Loucy (cell line): Measurements from ENCODE around the gene IGF2BP3.

ENCODE experiments used
- H2AFZ ChIP-seq: fragments of 200-600 bp; sonication (generic); 2 replicates; pipeline ENCODE4 v1.6.0; 2016; ENCODE audit warnings: antibody characterized with exemption, mild to moderate bottlenecking, low read length, moderate library complexity
- H3F3A ChIP-seq: fragments of 200-600 bp; 2 replicates; pipeline ENCODE4 v1.6.0; 2016; ENCODE audit warnings: antibody characterized with exemption, low read depth, mild to moderate bottlenecking
- H3K27me3 ChIP-seq: fragments of 200-600 bp; sonication (generic); 2 replicates; pipeline ENCODE4 v1.6.1; 2014; ENCODE audit warnings: low read length, mild to moderate bottlenecking; ENCODE audit not compliant: insufficient read depth, poor library complexity, severe bottlenecking
- H3K36me3 ChIP-seq: fragments of 200-600 bp; sonication (generic); 2 replicates; pipeline ENCODE4 v1.6.1; 2016; ENCODE audit warnings: low read length; ENCODE audit not compliant: insufficient read depth
- H3K4me1 ChIP-seq: fragments of 200-600 bp; sonication (generic); 2 replicates; pipeline ENCODE4 v1.5.1; 2014; ENCODE audit warnings: low read length, mild to moderate bottlenecking; ENCODE audit not compliant: insufficient read depth, poor library complexity, severe bottlenecking
- H3K4me2 ChIP-seq: fragments of 200-600 bp; sonication (generic); 2 replicates; pipeline ENCODE4 v1.6.0; 2014; ENCODE audit warnings: antibody characterized with exemption, low read length, low read depth, mild to moderate bottlenecking; ENCODE audit not compliant: poor library complexity, severe bottlenecking
- H3K4me3 ChIP-seq: fragments of 200-600 bp; sonication (generic); 2 replicates; pipeline ENCODE4 v1.5.1; 2014; ENCODE audit warnings: low read length, mild to moderate bottlenecking, mixed read lengths; ENCODE audit not compliant: poor library complexity, severe bottlenecking
- H3K79me2 ChIP-seq: fragments of 200-600 bp; sonication (generic); 2 replicates; pipeline ENCODE4 v1.6.1; 2014; ENCODE audit warnings: low read length; ENCODE audit not compliant: insufficient read depth
- H3K9ac ChIP-seq: fragments of 200-600 bp; sonication (generic); 2 replicates; pipeline ENCODE4 v1.6.0; 2014; ENCODE audit warnings: mild to moderate bottlenecking, low read depth, low read length, moderate library complexity; ENCODE audit not compliant: poor library complexity, severe bottlenecking
- H3K9me2 ChIP-seq: fragments of 200-600 bp; sonication (generic); replicated peaks from 2 replicates; pipeline ENCODE4 v1.6.1; 2016; ENCODE audit warnings: low read depth, low read length, mixed read lengths
- H3K9me3 ChIP-seq: fragments of 200-600 bp; sonication (generic); 2 replicates; pipeline ENCODE4 v1.6.1; 2014; ENCODE audit warnings: mild to moderate bottlenecking, antibody characterized with exemption, low read length, low read depth; ENCODE audit not compliant: insufficient read depth
- H4K20me1 ChIP-seq: fragments of 200-600 bp; sonication (generic); 2 replicates; pipeline ENCODE4 v1.6.0; 2014; ENCODE audit warnings: antibody characterized with exemption, low read length, mild to moderate bottlenecking; ENCODE audit not compliant: insufficient read depth, poor library complexity, severe bottlenecking
- EZH2phosphoT487 ChIP-seq: fragments of 200-600 bp; IDR thresholded peaks from 2 replicates; pipeline ENCODE4 v1.6.1; 2018; ENCODE audit warnings: antibody characterized with exemption, mild to moderate bottlenecking, moderate library complexity, borderline replicate concordance
- TF ChIP-seq, protein P1 (sequence below): fragments of 200-600 bp; sonication (generic); conservative IDR thresholded peaks from 2 replicates; pipeline ENCODE4 v1.5.1; 2014; ENCODE audit warnings: mild to moderate bottlenecking, antibody characterized with exemption, low read length

The IGF2BP3 gene

DNA sequence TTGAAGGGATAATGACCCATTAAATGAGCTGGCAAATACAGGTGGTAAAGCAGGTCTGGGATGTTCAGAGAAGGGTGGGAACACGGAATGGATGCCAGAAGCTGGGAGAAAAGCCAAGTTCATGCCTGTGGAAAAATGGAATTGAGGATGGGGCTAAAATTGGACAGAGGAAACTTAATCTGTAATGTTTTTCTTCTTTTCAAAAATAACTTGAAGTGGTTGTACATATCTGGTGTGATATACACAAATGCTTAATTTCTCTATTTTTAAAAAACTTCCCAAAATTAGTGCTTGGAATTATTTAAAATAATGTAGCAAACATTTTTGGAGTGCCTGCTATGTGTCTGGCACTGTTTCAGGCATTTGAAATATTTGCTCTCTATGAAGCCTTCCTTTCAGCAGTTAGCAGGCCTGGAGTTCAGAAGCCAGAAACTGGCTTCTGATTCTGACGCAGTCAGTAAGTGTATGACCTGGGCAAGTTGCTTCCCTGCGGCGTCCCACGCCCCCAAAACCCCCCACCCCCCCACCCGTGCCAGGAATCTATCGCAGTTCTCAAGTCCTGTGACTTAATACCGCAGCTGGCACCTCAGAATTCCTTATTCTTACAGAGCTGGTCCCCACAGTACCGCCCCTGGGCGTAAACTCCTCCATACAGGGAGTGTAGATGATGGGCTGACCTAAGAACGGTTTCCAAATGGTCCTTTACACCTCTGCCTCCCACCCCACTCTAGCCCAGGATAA is 172.0 kb downstream of the IGF2BP3 start:
- H3F3A ChIP-seq, result no peaks in the 10 kb centered on the region
- no peaks in the 10 kb centered on the region for H3K36me3 ChIP-seq
- no peak for TF ChIP-seq EZH2phosphoT487
- TF ChIP-seq, protein P1, sequence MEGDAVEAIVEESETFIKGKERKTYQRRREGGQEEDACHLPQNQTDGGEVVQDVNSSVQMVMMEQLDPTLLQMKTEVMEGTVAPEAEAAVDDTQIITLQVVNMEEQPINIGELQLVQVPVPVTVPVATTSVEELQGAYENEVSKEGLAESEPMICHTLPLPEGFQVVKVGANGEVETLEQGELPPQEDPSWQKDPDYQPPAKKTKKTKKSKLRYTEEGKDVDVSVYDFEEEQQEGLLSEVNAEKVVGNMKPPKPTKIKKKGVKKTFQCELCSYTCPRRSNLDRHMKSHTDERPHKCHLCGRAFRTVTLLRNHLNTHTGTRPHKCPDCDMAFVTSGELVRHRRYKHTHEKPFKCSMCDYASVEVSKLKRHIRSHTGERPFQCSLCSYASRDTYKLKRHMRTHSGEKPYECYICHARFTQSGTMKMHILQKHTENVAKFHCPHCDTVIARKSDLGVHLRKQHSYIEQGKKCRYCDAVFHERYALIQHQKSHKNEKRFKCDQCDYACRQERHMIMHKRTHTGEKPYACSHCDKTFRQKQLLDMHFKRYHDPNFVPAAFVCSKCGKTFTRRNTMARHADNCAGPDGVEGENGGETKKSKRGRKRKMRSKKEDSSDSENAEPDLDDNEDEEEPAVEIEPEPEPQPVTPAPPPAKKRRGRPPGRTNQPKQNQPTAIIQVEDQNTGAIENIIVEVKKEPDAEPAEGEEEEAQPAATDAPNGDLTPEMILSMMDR, result no peak
- H3K4me2 ChIP-seq, result peak overlapping the region; percentile 75
- peak overlapping the region; percentile 98 for H3K4me3 ChIP-seq
- peaks cover 39% of the 10 kb centered on the region for H3K79me2 ChIP-seq
- H4K20me1 ChIP-seq, result peaks cover 18% of the 10 kb centered on the region
- H3K9me2 ChIP-seq, result no peaks in the 10 kb centered on the region
- no peaks in the 10 kb centered on the region for H3K9me3 ChIP-seq
- peaks cover 24% of the 10 kb centered on the region for H3K4me1 ChIP-seq
- peak overlapping the region; percentile 86 for H3K9ac ChIP-seq
- H3K27me3 ChIP-seq, result peaks cover 50% of the 10 kb centered on the region
- peak overlapping the region; percentile 94 for H2AFZ ChIP-seq

DNA sequence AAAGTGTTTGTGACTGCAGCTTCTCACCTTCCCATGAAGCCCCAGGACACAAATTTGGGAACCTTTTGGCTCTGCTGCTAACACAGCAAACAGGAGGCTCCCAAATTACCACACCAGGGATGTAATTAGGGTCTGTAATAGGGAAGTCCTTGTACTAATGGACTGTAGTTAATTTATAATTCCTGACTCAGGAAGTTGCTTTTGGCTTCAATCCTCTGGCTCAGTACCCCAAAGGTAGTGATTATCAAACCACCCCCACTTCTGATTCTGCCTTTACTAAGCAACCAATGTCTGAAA is 174.9 kb downstream of the IGF2BP3 start:
- no peak overlapping the region for H3K4me3 ChIP-seq
- no peak overlapping the region for H3K9ac ChIP-seq
- peaks cover 61% of the 10 kb centered on the region for H3K27me3 ChIP-seq
- peaks cover 12% of the 10 kb centered on the region for H3K79me2 ChIP-seq
- no peaks in the 10 kb centered on the region for H3K36me3 ChIP-seq
- H2AFZ ChIP-seq, result no peak overlapping the region
- peaks cover 11% of the 10 kb centered on the region for H4K20me1 ChIP-seq
- no peak for TF ChIP-seq EZH2phosphoT487
- TF ChIP-seq, protein P1, result no peak
- H3K9me2 ChIP-seq, result no peaks in the 10 kb centered on the region
- H3K4me2 ChIP-seq, result no peak overlapping the region
- H3F3A ChIP-seq, result no peaks in the 10 kb centered on the region
- H3K9me3 ChIP-seq, result no peaks in the 10 kb centered on the region
- peaks cover 10% of the 10 kb centered on the region for H3K4me1 ChIP-seq

DNA sequence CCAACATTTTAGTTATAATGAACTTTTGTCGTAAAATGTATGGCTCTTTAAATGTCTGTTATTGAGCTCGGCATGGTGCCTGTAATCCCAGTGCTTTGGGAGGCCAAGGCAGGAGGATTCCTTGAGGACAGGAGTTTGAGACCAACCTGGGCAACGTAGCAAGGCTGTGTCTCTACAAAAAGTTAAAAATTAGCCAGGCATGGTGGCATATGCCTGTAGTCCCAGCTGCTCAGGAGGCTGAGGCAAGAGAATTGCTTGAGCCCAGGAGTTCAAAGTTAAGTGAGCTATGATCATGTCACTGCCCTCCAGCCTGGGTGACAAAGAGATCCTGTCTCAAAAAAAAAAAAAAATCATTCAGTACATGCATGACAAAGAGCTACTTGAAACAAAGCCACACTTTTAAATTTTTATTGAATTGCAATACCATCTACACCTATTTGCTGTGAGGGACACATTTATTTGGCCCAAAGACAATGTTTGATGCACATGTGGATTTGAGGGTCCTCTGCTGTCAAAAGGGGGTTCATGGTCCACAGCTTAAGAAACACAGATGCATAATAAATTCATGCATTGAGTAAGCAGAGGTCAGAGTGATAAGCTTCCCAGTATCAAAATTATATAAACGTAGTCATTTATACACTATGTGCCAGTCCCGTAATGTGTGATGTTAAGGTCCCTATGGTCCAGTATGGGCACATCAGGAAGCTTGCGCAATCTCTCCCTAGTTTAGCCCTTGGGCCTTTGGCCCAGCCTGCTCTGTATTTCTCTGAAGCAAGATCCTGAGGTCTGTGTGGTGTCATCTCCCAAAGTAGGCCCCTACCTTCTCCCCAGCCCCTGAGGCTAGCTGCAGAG is 175.5 kb downstream of the IGF2BP3 start:
- H3K4me1 ChIP-seq, result peaks cover 5% of the 10 kb centered on the region

More for the DNA sequence above, 175.5 kb downstream of the IGF2BP3 start:
- H3K9me2 ChIP-seq, result no peaks in the 10 kb centered on the region
- H3K9ac ChIP-seq, result no peak overlapping the region
- peaks cover 6% of the 10 kb centered on the region for H3K79me2 ChIP-seq
- H4K20me1 ChIP-seq, result peaks cover 6% of the 10 kb centered on the region
- no peak overlapping the region for H3K4me2 ChIP-seq
- H3K27me3 ChIP-seq, result peaks cover 61% of the 10 kb centered on the region
- H2AFZ ChIP-seq, result no peak overlapping the region
- no peaks in the 10 kb centered on the region for H3K36me3 ChIP-seq
- no peaks in the 10 kb centered on the region for H3F3A ChIP-seq
- no peak for TF ChIP-seq EZH2phosphoT487
- TF ChIP-seq, protein P1, result no peak
- no peaks in the 10 kb centered on the region for H3K9me3 ChIP-seq
- H3K4me3 ChIP-seq, result no peak overlapping the region
